ENCODE measurements around the gene IPO11. TPM values are rescaled to one million over a fixed set of nuclear protein-coding genes. Genes with fewer than 3 reads are reported as not detected.
A peak's percentile ranks its signal among the peaks of the same experiment; 100 is the strongest.

IPO11 gene
- total and polyA plus RNA-seq, 12 donors: 7.8 to 39.3 (median 32.5) TPM

DNA sequence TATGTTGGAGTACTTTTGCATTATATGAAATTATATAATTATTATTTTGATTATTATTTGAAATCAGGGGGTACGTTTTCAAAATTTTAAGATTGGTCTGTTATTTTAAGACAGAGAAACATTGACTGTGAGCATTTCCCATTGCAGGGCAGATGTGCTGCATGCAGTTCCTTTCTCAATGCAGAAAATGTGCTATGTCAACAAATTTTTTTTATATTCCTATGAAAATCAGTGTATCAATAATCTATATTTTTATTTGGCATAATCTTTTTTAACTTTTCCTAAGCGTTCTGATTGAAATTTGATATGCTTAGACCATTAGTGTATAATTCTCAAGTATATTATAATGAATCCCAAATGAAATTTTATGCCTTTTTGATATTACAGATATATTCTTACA, 124.2 kb downstream of the IPO11 start:
- ATAC-seq (no peak), DNase-seq (no peak)
- 97% methylated on average over 2 of the region's 2 CpGs for WGBS, 2 donors
- intact Hi-C loops (cut with DNase I): no loop called here
- Histone ChIP-seq H3K27me3 (no peaks in the 10 kb centered on the region), H3K4me3 (no peak overlapping the region), H3K36me3 (peaks cover 0 to 62% (median 5%) of the 10 kb centered on the region in 9 donors), H3K9me3 (no peaks in the 10 kb centered on the region), H3K4me1 (no peaks in the 10 kb centered on the region), H3K27ac (no peak overlapping the region)
- no peak for TF ChIP-seq CTCF (IDR thresholded peaks at IDR 0.05)

- intact Hi-C loops (cut with DNase I): no loop called here
- DNase-seq (no peak), ATAC-seq (no peak)
- no peaks in the 10 kb centered on the region for H3K27me3 ChIP-seq
- 89 to 92% methylated on average over 9 of the region's 9 CpGs for WGBS, 2 donors
- peaks cover 0 to 64% (median 5%) of the 10 kb centered on the region in 9 donors for H3K36me3 ChIP-seq
- H3K27ac ChIP-seq: no peak overlapping the region
- no peak for TF ChIP-seq CTCF (IDR thresholded peaks at IDR 0.05)
- no peaks in the 10 kb centered on the region for H3K9me3 ChIP-seq
- no peaks in the 10 kb centered on the region for H3K4me1 ChIP-seq
- no peak overlapping the region for H3K4me3 ChIP-seq
Observed at GRCh38 chr5:62538017-62538942, 125.7 kb downstream of the IPO11 start.

GRCh38 chr5:62542720-62543119, 130.2 kb downstream of the IPO11 start:
- H3K4me1 ChIP-seq: no peaks in the 10 kb centered on the region
- WGBS, 2 donors: 96 to 100% methylated on average over 1 of the region's 1 CpG
- H3K9me3 ChIP-seq: peaks cover 0 to 10% (median 0%) of the 10 kb centered on the region in 11 donors
- ATAC-seq (no peak), DNase-seq (no peak)
- no peaks in the 10 kb centered on the region for H3K27me3 ChIP-seq
- no peak for TF ChIP-seq CTCF (IDR thresholded peaks at IDR 0.05)
- H3K4me3 ChIP-seq: no peak overlapping the region
- intact Hi-C loops (cut with DNase I): no loop called here
- peaks cover 0 to 62% (median 5%) of the 10 kb centered on the region in 9 donors for H3K36me3 ChIP-seq
- no peak overlapping the region for H3K27ac ChIP-seq

DNA sequence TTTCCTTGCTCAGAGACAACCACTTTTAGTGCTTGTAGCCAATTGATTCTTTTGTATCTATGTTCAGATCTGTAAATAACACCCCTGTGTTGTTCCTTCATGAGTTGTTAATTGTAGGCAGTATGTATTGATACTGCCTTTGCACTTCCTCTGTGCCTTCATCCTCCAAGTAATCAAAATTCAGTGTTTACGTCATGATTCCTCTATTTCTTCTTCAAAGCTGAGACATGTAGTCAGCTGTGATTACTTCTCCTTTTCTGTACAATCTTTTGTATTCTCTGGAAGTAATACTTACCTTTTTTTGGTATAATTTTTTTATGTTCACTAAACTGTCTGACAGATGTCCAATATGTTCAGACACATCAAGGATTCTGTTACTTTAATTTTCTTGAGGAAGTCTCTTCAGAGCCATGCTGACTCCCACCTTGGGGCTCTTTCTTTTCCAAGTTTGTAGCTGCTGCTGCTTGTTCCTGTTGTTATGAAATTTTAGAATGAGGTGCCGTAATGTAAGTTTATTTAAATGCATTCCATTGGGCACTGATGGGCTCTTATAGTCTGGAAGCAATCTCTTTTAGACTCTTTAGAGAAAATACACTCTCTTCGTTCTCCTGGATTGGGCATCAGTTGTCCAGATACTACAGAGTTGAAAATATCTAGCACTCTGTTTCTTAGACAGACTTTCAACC, 135.5 kb downstream of the IPO11 start:
- intact Hi-C loops (cut with DNase I): no loop called here
- peaks cover 0 to 6% (median 0%) of the 10 kb centered on the region in 9 donors for H3K4me1 ChIP-seq
- no peak for TF ChIP-seq CTCF (IDR thresholded peaks at IDR 0.05)
- H3K4me3 ChIP-seq: no peak overlapping the region
- no peaks in the 10 kb centered on the region for H3K27me3 ChIP-seq
- 67 to 75% methylated on average over 3 of the region's 3 CpGs for WGBS, 2 donors
- ATAC-seq: peak in 2 of 8 donors; percentile 39 to 44
- H3K27ac ChIP-seq: peak overlapping the region in 2 of 10 donors; percentile 45 to 59
- peaks cover 0 to 10% (median 0%) of the 10 kb centered on the region in 11 donors for H3K9me3 ChIP-seq
- DNase-seq: no peak
- H3K36me3 ChIP-seq: peaks cover 0 to 37% (median 0%) of the 10 kb centered on the region in 9 donors

All from heart right ventricle (tissue), 16 donors.